Memory B cell (primary cell): ENCODE results near the gene FAM219B.

ENCODE experiments used
- ATAC-seq: fragments of 150-1000 bp; cut with Tn5 transposase; 2 replicates; pipeline ENCODE4 v1.10.0; 2021; ENCODE audit warnings: low read depth, mild to moderate bottlenecking, moderate library complexity
- DNase-seq, 2 donors: peaks; one replicate each; pipeline ENCODE4 v3.0.0; 2022; ENCODE audit warnings: low spot score in 2 of 2
- H3K27ac Mint-ChIP-seq: one replicate; pipeline ENCODE4 v1.8.0; 2022; ENCODE audit warnings: mild to moderate bottlenecking, moderate library complexity, mixed read lengths
- H3K27me3 Mint-ChIP-seq: one replicate; pipeline ENCODE4 v1.8.0; 2022; ENCODE audit warnings: mixed read lengths
- H3K36me3 Mint-ChIP-seq: one replicate; pipeline ENCODE4 v1.8.0; 2022; ENCODE audit warnings: mild to moderate bottlenecking, mixed read lengths
- H3K4me1 Mint-ChIP-seq: one replicate; pipeline ENCODE4 v1.8.0; 2022; ENCODE audit warnings: mixed read lengths
- H3K4me3 Mint-ChIP-seq: one replicate; pipeline ENCODE4 v1.8.0; 2022; ENCODE audit warnings: mild to moderate bottlenecking, moderate library complexity, mixed read lengths
- H3K9me3 Mint-ChIP-seq: one replicate; pipeline ENCODE4 v1.8.0; 2022; ENCODE audit warnings: mixed read lengths

FAM219B gene

GRCh38 chr15:74873756-74874424, 32.8 kb downstream of the FAM219B start:
- ATAC-seq (no peak), DNase-seq (no peak)
- Mint-ChIP-seq H3K9me3 (no peaks in the 10 kb centered on the region), H3K27me3 (no peaks in the 10 kb centered on the region), H3K27ac (peak overlapping the region; percentile 81), H3K4me1 (peaks cover 33% of the 10 kb centered on the region), H3K4me3 (peak overlapping the region; percentile 88), H3K36me3 (peaks cover 2% of the 10 kb centered on the region)

- H3K4me3 Mint-ChIP-seq: peak within 1 kb of the TSS; percentile 88
- peak; percentile 87 to 93 for DNase-seq
- H3K9me3 Mint-ChIP-seq: no peaks in the 10 kb centered on the region
- no peaks in the 10 kb centered on the region for H3K27me3 Mint-ChIP-seq
- H3K4me1 Mint-ChIP-seq: peaks cover 33% of the 10 kb centered on the region
- ATAC-seq: peak; percentile 90
- peaks cover 2% of the 10 kb centered on the region for H3K36me3 Mint-ChIP-seq
- H3K27ac Mint-ChIP-seq: peak within 1 kb of the TSS; percentile 81
Measured at GRCh38 chr15:74873036-74873755, 33.5 kb downstream of the FAM219B start, which contains the start of gene SCAMP2. TSS of gene SCAMP2 (minus strand) at chr15:74873365. CDS start at chr15:74873255, 110 bp downstream.

- no peaks in the 10 kb centered on the region for H3K9me3 Mint-ChIP-seq
- H3K27me3 Mint-ChIP-seq: no peaks in the 10 kb centered on the region
- DNase-seq (no peak), ATAC-seq (no peak)
- peak overlapping the region; percentile 88 for H3K4me3 Mint-ChIP-seq
- peaks cover 39% of the 10 kb centered on the region for H3K4me1 Mint-ChIP-seq
- peaks cover 8% of the 10 kb centered on the region for H3K36me3 Mint-ChIP-seq
- H3K27ac Mint-ChIP-seq: peak overlapping the region; percentile 81
Measured at GRCh38 chr15:74872702-74873035, 34.0 kb downstream of the FAM219B start.

- ATAC-seq: no peak
- Mint-ChIP-seq H3K27me3 (no peaks in the 10 kb centered on the region), H3K27ac (peak overlapping the region; percentile 69), H3K36me3 (peaks cover 16% of the 10 kb centered on the region), H3K4me3 (peak overlapping the region; percentile 77), H3K4me1 (peaks cover 51% of the 10 kb centered on the region), H3K9me3 (no peaks in the 10 kb centered on the region)
- DNase-seq: no peak
Measured at GRCh38 chr15:74870436-74871215, 36.0 kb downstream of the FAM219B start.

GRCh38 chr15:74869726-74870407, 36.8 kb downstream of the FAM219B start:
- H3K4me3 Mint-ChIP-seq: peak overlapping the region; percentile 77
- H3K4me1 Mint-ChIP-seq: peaks cover 54% of the 10 kb centered on the region
- H3K36me3 Mint-ChIP-seq: peaks cover 16% of the 10 kb centered on the region
- peak overlapping the region; percentile 69 for H3K27ac Mint-ChIP-seq
- peak; percentile 32 for ATAC-seq
- H3K9me3 Mint-ChIP-seq: no peaks in the 10 kb centered on the region
- H3K27me3 Mint-ChIP-seq: no peaks in the 10 kb centered on the region
- DNase-seq: peak in 1 of 2 donors; percentile 23

GRCh38 chr15:74869372-74869725, 37.3 kb downstream of the FAM219B start:
- no peak for DNase-seq
- no peaks in the 10 kb centered on the region for H3K9me3 Mint-ChIP-seq
- H3K27me3 Mint-ChIP-seq: no peaks in the 10 kb centered on the region
- peaks cover 18% of the 10 kb centered on the region for H3K36me3 Mint-ChIP-seq
- ATAC-seq: no peak
- peak overlapping the region; percentile 77 for H3K4me3 Mint-ChIP-seq
- peak overlapping the region; percentile 69 for H3K27ac Mint-ChIP-seq
- peaks cover 57% of the 10 kb centered on the region for H3K4me1 Mint-ChIP-seq

GRCh38 chr15:74868059-74868458, 38.6 kb downstream of the FAM219B start:
- no peak for ATAC-seq
- Mint-ChIP-seq H3K9me3 (no peaks in the 10 kb centered on the region), H3K36me3 (peaks cover 24% of the 10 kb centered on the region), H3K4me3 (peak overlapping the region; percentile 41), H3K27me3 (no peaks in the 10 kb centered on the region), H3K4me1 (peaks cover 58% of the 10 kb centered on the region), H3K27ac (peak overlapping the region; percentile 38)
- DNase-seq: no peak

GRCh38 chr15:74867466-74868038, 39.1 kb downstream of the FAM219B start:
- peak overlapping the region; percentile 38 for H3K27ac Mint-ChIP-seq
- H3K4me3 Mint-ChIP-seq: peak overlapping the region; percentile 41
- H3K36me3 Mint-ChIP-seq: peaks cover 24% of the 10 kb centered on the region
- H3K9me3 Mint-ChIP-seq: no peaks in the 10 kb centered on the region
- ATAC-seq (no peak), DNase-seq (no peak)
- H3K4me1 Mint-ChIP-seq: peaks cover 54% of the 10 kb centered on the region
- H3K27me3 Mint-ChIP-seq: no peaks in the 10 kb centered on the region

- Mint-ChIP-seq H3K36me3 (peaks cover 24% of the 10 kb centered on the region), H3K27me3 (no peaks in the 10 kb centered on the region), H3K9me3 (no peaks in the 10 kb centered on the region), H3K27ac (peak overlapping the region; percentile 21), H3K4me1 (peaks cover 48% of the 10 kb centered on the region), H3K4me3 (no peak overlapping the region)
- ATAC-seq (no peak), DNase-seq (no peak)
Measured at GRCh38 chr15:74866090-74866489, 40.6 kb downstream of the FAM219B start.

GRCh38 chr15:74865316-74865715, 41.3 kb downstream of the FAM219B start:
- Mint-ChIP-seq H3K27me3 (no peaks in the 10 kb centered on the region), H3K36me3 (peaks cover 22% of the 10 kb centered on the region), H3K4me1 (peaks cover 40% of the 10 kb centered on the region), H3K4me3 (no peak overlapping the region), H3K27ac (peak overlapping the region; percentile 21), H3K9me3 (no peaks in the 10 kb centered on the region)
- no peak for ATAC-seq
- no peak for DNase-seq

GRCh38 chr15:74864296-74864695, 42.4 kb downstream of the FAM219B start:
- peaks cover 22% of the 10 kb centered on the region for H3K36me3 Mint-ChIP-seq
- DNase-seq: no peak
- no peak overlapping the region for H3K27ac Mint-ChIP-seq
- H3K4me3 Mint-ChIP-seq: no peak overlapping the region
- H3K27me3 Mint-ChIP-seq: no peaks in the 10 kb centered on the region
- peaks cover 34% of the 10 kb centered on the region for H3K4me1 Mint-ChIP-seq
- no peak for ATAC-seq
- no peaks in the 10 kb centered on the region for H3K9me3 Mint-ChIP-seq

- Mint-ChIP-seq H3K36me3 (peaks cover 22% of the 10 kb centered on the region), H3K27ac (peak overlapping the region; percentile 49), H3K9me3 (no peaks in the 10 kb centered on the region), H3K4me3 (no peak overlapping the region), H3K27me3 (no peaks in the 10 kb centered on the region), H3K4me1 (peaks cover 39% of the 10 kb centered on the region)
- no peak for ATAC-seq
- no peak for DNase-seq
Measured at GRCh38 chr15:74863239-74864056, 43.2 kb downstream of the FAM219B start.

GRCh38 chr15:74858369-74858740, 48.3 kb downstream of the FAM219B start:
- Mint-ChIP-seq H3K4me1 (peaks cover 31% of the 10 kb centered on the region), H3K4me3 (no peak overlapping the region), H3K27me3 (no peaks in the 10 kb centered on the region), H3K9me3 (no peaks in the 10 kb centered on the region), H3K27ac (peak overlapping the region; percentile 52), H3K36me3 (peaks cover 2% of the 10 kb centered on the region)
- DNase-seq (no peak), ATAC-seq (no peak)
